Central memory CD8-positive, alpha-beta T cell (primary cell): Measurements from ENCODE around the gene ERBB2.
A peak's percentile ranks its signal among the peaks of the same experiment; 100 is the strongest.
"Not testable (repeated sequence)": the region's sequence is repeated elsewhere in the genome, so short reads cannot be mapped to it uniquely, and the experiment has no call there.

Experiments
- ATAC-seq: fragments of 150-1000 bp; cut with Tn5 transposase; replicated peaks from 2 replicates; pipeline ENCODE4 v1.10.0; 2022; ENCODE audit warnings: mild to moderate bottlenecking, moderate FRiP score, moderate number of reproducible peaks; ENCODE audit not compliant: poor library complexity, severe bottlenecking; ENCODE audit errors: extremely low read depth
- DNase-seq, 2 donors: peaks; one replicate each; pipeline ENCODE4 v3.0.0; 2021; ENCODE audit warnings: low spot score in 2 of 2
- H3K27ac Mint-ChIP-seq: one replicate; pipeline ENCODE4 v1.8.0; 2022; ENCODE audit warnings: low read depth, mild to moderate bottlenecking, moderate library complexity, mixed read lengths
- H3K27me3 Mint-ChIP-seq: one replicate; pipeline ENCODE4 v1.8.0; 2022; ENCODE audit warnings: mixed read lengths
- H3K36me3 Mint-ChIP-seq: one replicate; pipeline ENCODE4 v1.8.0; 2022; ENCODE audit warnings: mild to moderate bottlenecking, moderate library complexity, mixed read lengths; ENCODE audit not compliant: insufficient read depth
- H3K4me1 Mint-ChIP-seq: one replicate; pipeline ENCODE4 v1.8.0; 2022; ENCODE audit warnings: mixed read lengths
- H3K4me3 Mint-ChIP-seq: one replicate; pipeline ENCODE4 v1.8.0; 2022; ENCODE audit warnings: mild to moderate bottlenecking, moderate library complexity, mixed read lengths
- H3K9me3 Mint-ChIP-seq: one replicate; pipeline ENCODE4 v1.8.0; 2022; ENCODE audit warnings: mixed read lengths

The ERBB2 gene

DNA sequence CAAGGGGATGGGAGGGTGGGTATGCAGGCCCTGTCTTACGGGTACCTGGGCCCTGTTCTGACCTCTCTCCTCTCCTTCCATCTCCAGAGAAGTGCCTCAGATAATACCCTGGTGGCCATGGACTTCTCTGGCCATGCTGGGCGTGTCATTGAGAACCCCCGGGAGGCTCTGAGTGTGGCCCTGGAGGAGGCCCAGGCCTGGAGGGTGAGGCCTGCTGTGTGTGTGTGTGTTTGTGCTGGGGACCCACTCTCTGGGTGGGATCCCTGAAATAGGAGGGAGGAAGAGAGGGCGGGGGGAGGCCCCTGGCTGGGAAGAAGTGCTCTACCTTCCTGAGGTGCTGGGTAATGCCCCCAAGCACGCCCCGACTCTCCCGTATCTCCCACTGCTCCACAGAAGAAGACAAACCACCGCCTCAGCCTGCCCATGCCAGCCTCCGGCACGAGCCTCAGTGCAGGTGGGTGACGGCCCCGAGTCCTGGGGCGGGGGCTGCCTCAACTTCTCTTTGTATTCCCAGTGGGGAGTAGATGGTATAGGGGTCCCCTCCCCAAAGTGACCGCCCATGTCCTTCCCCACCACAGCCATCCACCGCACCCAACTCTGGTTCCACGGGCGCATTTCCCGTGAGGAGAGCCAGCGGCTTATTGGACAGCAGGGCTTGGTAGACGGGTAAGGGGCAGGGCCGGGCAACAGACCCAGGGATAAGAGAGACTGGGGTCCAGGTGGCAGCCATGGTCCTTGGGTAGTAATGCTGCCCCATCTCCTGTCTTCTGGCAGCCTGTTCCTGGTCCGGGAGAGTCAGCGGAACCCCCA, 45.7 kb downstream of the ERBB2 start:
- Mint-ChIP-seq H3K4me3 (no peak overlapping the region), H3K4me1 (no peaks in the 10 kb centered on the region), H3K27me3 (peaks cover 29% of the 10 kb centered on the region), H3K9me3 (no peaks in the 10 kb centered on the region), H3K27ac (no peak overlapping the region), H3K36me3 (peaks cover 2% of the 10 kb centered on the region)
- DNase-seq (no peak), ATAC-seq (no peak)

DNA sequence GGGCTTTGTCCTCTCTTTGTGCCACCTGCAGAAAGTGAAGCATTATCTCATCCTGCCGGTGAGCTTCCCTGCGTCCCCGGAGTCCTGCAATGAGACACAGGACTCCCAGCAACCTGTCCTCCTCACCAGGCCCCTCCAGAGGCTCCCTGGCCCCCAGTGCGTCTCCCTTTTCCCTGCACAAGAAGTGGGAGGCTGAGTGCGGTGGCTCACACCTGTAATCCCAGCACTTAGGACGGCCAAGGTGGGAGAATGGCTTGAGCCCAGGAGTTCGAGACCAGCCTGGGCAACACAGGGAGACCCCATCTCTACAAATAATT, 46.2 kb downstream of the ERBB2 start:
- peaks cover 23% of the 10 kb centered on the region for H3K27me3 Mint-ChIP-seq
- H3K4me1 Mint-ChIP-seq, result no peaks in the 10 kb centered on the region
- peaks cover 2% of the 10 kb centered on the region for H3K36me3 Mint-ChIP-seq
- no peaks in the 10 kb centered on the region for H3K9me3 Mint-ChIP-seq
- no peak overlapping the region for H3K4me3 Mint-ChIP-seq
- no peak overlapping the region for H3K27ac Mint-ChIP-seq
- ATAC-seq (no peak), DNase-seq (no peak)

DNA sequence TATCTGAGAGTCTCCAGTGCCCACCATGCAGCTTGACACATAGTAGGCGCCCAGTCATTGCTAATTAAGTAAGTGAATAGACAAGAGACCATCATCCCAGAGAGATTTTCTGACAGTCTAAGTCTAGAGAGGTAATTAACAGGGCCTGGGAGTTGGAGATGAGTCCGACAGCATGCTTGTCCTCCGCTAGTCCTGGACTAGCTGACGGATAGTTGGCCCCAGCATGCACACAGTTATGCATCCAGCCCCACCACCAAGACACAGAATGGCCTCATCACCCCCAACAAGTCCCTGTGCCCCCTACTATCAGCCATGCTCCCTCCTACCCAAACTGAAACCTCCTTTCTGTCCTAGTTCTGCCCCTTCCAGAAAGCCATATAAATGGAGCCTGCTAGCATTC, 47.9 kb downstream of the ERBB2 start:
- H3K36me3 Mint-ChIP-seq, result peaks cover 2% of the 10 kb centered on the region
- peaks cover 7% of the 10 kb centered on the region for H3K4me1 Mint-ChIP-seq
- no peak for DNase-seq
- H3K27me3 Mint-ChIP-seq, result peaks cover 13% of the 10 kb centered on the region
- no peak for ATAC-seq
- no peak overlapping the region for H3K27ac Mint-ChIP-seq
- H3K9me3 Mint-ChIP-seq, result no peaks in the 10 kb centered on the region
- H3K4me3 Mint-ChIP-seq, result no peak overlapping the region

DNA sequence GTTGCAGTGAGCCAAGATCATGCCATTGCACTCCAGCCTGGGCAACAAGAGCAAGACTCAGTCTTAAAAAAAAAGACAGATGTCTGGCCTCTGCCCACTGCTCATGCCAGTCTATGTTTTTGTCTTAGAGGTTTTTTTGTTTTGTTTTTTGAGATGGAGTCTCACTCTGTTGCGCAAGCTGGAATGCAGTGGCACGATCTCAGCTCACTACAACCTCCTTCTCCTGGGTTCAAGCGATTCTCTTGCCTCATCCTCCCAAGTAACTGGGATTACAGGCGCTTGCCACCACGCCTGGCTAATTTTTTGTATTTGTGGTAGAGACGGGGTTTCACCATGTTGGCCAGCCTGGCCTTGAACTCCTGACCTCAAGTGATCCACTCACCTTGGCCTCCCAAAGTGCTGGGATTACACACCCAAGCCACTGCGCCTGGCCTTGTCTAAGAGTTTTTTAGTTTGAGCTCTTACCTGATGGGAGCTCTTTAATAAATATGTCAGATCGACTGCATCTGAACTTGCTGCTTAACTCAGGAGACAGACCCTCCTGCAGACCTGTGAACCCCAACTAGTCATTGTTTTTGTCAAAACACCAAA, 48.7 kb downstream of the ERBB2 start:
- H3K4me3 Mint-ChIP-seq, H3K9me3 Mint-ChIP-seq, H3K27ac Mint-ChIP-seq, H3K36me3 Mint-ChIP-seq, H3K27me3 Mint-ChIP-seq, DNase-seq, ATAC-seq: not testable (repeated sequence)
- peaks cover 14% of the 10 kb centered on the region for H3K4me1 Mint-ChIP-seq

DNA sequence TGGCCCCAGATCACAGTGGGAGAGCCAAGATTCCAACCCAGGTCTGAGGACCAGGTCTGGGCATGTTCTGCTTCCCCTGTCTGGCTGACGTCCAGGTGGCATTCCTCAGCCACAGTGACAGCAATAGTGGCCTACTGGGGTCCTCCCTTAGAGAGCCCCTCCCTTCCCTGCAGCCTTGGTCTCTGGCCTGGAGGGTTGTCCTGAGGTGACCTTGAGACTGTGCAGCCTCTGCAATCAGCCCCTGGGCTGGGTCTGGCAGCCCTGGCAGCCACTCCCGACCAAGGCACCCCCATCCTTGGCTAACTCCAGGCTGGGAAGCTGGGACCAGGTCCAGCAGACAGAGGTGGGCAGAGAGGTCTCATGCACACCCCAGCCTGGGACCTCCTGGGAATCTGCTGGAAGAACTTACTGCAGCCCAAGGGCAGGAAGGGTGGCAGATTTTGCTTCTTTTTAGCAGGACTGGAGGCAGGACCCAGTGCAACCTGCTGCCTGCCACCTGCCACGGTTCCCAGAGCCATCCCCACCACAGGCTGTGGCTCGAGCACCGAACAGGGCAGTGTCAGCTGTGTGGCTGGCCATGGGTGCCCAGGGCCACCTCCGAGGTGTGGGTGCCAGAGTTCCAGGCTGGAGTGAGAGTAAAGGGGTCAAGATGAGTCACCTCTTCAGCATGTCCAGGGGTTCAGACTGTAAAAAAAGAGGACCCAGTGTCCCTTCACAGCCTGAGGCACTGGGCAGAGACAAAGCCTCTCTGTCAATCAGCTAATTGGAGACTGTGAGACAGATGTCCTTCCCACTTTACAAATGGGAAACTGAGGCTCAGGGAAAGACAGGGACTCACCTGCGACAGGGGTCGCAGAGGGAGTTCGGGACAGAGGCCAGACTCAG, 50.5 kb downstream of the ERBB2 start:
- Mint-ChIP-seq H3K4me3 (no peak overlapping the region), H3K4me1 (peaks cover 22% of the 10 kb centered on the region), H3K27ac (no peak overlapping the region), H3K9me3 (no peaks in the 10 kb centered on the region), H3K27me3 (no peaks in the 10 kb centered on the region), H3K36me3 (peaks cover 6% of the 10 kb centered on the region)
- DNase-seq (no peak), ATAC-seq (no peak)

DNA sequence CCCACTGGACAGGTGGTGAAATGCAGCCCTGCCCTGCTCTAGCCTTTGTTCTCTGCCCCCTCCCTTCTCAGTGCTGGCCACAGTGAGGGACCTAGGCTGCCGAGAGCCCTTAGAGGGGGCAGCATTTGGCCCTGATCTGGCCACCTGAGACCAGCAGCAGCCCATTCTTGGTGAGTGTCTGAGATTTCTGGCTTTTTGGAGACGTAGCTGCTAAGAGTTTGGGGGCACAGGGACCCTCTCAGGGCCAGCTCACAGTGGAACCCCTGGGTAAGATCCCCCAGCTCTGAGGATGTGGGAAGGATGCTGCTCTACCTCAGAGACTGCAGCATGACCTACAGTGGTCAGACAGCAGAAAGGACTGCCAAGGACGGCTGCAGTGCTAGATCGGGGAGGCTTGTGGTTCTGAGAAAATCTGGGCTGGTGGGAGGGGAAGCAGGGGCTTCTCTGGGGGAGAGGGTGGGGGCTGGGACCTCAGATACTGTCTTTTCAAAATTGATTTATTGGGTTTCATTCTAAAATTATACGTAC, 51.2 kb downstream of the ERBB2 start:
- DNase-seq (no peak), ATAC-seq (no peak)
- H3K4me1 Mint-ChIP-seq, result peaks cover 30% of the 10 kb centered on the region
- H3K9me3 Mint-ChIP-seq, result no peaks in the 10 kb centered on the region
- H3K36me3 Mint-ChIP-seq, result peaks cover 8% of the 10 kb centered on the region
- H3K4me3 Mint-ChIP-seq, result no peak overlapping the region
- H3K27me3 Mint-ChIP-seq, result no peaks in the 10 kb centered on the region
- no peak overlapping the region for H3K27ac Mint-ChIP-seq

DNA sequence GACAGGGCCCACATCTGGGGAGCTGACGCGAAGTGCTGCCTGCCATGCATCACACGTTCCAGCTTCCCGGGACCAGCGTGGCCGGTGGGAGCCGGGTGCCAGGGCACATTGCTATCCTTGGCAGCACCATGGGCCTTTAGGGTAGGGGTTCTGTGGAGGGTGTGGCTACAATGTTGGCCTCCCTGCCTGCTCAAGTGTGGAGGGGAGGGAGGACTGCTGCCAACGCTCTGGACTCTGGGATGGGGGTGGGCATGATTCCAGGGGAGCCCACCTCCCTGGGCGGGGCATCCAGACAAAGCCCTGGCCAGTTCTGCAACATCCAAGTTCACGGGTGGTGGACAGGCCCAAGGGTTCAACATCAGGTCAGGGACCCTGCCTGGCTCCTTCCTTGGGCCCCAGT, 51.8 kb downstream of the ERBB2 start:
- Mint-ChIP-seq H3K4me1 (peaks cover 35% of the 10 kb centered on the region), H3K4me3 (no peak overlapping the region), H3K36me3 (peaks cover 13% of the 10 kb centered on the region), H3K9me3 (no peaks in the 10 kb centered on the region), H3K27me3 (no peaks in the 10 kb centered on the region), H3K27ac (no peak overlapping the region)
- DNase-seq, result no peak
- ATAC-seq, result no peak

DNA sequence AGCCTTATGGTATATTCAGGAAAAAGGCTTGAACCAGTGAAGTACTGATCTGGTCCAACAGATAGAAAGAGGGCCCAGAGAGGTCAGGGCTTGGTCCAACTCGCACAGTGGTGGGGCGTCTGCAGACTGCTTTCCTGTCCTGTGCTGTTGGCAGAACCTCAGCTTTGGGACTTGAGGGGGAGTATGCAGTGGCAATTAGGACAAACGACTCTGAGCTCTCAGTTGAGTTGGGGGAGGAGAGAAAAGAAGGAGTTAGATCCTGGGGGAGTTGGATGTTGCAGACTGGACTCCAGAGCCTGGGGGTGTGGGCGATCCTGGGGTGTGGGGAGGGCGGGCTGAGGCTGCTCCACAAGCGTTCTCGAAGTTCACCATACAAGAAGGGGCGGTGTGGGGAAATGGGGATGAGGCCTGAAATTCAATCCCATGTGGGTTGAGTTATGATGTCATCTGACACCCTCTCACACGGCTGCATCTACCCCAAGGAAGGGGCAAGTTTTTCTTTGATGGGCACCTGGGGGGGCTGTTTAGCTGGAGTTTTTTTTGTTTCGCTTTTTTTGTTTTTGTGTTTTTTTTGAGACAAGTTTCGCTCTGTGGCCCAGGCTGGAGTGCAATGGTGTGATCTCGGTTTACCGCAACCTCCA, 52.5 kb downstream of the ERBB2 start:
- ATAC-seq (no peak), DNase-seq (no peak)
- Mint-ChIP-seq H3K4me3 (peak overlapping the region; percentile 65), H3K27me3 (no peaks in the 10 kb centered on the region), H3K9me3 (no peaks in the 10 kb centered on the region), H3K4me1 (peaks cover 40% of the 10 kb centered on the region), H3K36me3 (peaks cover 15% of the 10 kb centered on the region), H3K27ac (peak overlapping the region; percentile 93)

DNA sequence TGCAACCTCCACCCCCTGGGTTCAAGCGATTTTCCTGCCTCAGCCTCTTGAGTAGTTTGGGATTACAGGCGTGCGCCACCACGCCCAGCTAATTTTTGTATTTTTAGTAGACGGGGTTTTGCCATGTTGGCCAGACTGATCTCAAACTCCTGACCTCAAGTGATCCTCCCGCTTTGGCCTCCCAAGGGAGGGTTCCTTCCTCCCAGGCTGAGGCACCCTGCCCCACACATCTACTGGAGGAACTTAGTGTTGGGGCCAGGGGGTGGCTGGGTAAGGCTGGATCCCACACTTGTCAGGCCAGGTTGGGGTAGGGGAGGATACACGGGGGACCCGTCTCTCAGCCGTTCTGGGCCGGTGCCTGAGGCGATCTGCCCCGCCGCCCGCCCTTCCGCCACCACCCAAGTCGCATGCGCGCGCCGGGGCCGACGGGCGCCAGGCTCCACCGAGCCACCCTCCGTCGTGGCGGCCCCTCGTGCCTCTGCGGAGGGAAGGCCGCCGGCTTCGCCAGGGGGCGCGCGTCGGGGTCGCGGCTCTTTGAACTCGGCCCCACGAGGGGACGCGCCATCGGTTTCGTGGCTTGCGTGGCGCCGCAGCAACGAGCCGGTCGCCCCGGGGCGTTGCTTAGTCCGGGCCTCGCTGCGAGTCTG, 53.8 kb downstream of the ERBB2 start:
- peak; percentile 11 for ATAC-seq
- H3K36me3 Mint-ChIP-seq, result peaks cover 15% of the 10 kb centered on the region
- peak overlapping the region; percentile 65 for H3K4me3 Mint-ChIP-seq
- H3K27ac Mint-ChIP-seq, result peak overlapping the region; percentile 93
- no peaks in the 10 kb centered on the region for H3K27me3 Mint-ChIP-seq
- H3K9me3 Mint-ChIP-seq, result no peaks in the 10 kb centered on the region
- peak in 1 of 2 donors; percentile 31 for DNase-seq
- H3K4me1 Mint-ChIP-seq, result peaks cover 53% of the 10 kb centered on the region

DNA sequence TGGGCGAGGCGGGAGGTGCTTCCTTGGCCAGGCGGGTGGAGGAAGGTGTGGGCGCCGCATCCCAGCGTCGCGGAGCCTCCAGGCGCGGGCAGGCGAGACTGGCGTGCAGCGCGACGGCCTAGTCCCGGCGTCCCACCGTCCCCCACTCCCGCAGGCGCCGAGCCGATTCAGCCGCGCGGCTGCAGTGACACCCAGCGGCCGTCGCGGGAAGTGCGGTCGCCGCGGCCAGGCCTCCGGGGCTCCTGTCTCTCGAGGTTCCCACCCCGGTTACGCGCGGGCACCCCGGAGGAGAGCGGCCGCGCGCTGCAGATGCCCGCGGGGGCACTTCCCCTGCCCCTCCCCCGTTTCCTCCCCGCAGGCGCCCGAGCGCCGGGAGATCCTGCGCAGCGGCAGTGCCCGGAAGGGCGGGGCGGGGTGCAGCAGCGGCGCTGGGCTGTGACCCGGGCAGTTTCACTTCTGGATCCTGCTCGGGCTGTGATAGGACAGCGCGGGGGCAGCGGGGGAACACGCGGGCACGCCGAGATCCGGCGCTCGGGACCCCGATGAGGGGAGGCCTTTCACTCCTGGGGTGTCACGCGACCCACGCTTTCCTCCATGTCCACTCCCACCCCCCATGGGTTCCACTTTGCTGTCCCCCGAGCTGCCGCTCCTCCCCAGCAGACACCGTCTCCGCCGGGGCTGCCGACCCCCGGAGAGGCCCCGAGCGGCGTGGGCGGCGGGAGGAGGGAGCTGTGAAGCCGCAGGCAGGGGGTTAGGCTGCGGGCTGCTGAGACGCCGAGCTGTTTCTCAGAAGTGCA, 54.5 kb downstream of the ERBB2 start:
- Mint-ChIP-seq H3K27ac (peak overlapping the region; percentile 89), H3K9me3 (no peaks in the 10 kb centered on the region), H3K4me1 (peaks cover 59% of the 10 kb centered on the region), H3K27me3 (no peaks in the 10 kb centered on the region), H3K36me3 (peaks cover 21% of the 10 kb centered on the region), H3K4me3 (peak overlapping the region; percentile 65)
- ATAC-seq (peak; percentile 78), DNase-seq (peak; percentile 96 to 99)

DNA sequence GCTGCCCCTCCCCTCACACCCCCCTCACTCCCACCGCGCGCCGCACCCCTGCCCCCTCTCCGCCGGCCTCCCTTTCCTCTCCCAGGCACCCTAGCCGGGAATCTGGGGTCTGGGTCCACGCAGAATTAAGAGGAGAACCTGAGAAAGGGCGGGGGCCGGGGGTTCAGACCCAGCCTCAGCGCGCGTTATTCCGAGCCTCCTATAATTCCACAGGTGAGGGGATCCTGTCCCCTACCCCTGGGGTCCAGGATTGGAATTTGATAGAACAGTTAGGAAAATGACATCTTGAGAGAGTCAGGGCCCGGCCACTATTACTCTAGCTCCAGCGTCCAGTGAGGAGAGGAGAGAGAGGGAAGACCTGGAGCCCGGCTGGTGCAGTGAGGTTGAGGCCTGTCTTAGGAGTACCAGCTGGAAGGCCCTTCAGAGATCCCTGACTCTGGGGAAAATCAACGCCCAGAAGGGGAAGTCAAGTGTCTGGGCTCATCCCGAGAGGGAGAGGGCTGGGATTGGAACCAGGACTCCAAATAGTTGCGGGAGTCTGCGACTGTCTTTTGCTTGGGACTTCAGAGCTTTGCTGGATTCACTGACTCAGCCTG, 55.2 kb downstream of the ERBB2 start:
- Mint-ChIP-seq H3K4me1 (peaks cover 65% of the 10 kb centered on the region), H3K27ac (peak overlapping the region; percentile 89), H3K27me3 (no peaks in the 10 kb centered on the region), H3K9me3 (no peaks in the 10 kb centered on the region), H3K36me3 (peaks cover 20% of the 10 kb centered on the region), H3K4me3 (peak overlapping the region; percentile 65)
- ATAC-seq (no peak), DNase-seq (no peak)
